Stromal cell of bone marrow (primary cell): ENCODE data around the gene ARMC9.
"Not testable (repeated sequence)": the region's sequence is repeated elsewhere in the genome, so short reads cannot be mapped to it uniquely, and the experiment has no call there.

Source experiments
- DNase-seq: peaks from one replicate; pipeline ENCODE4 v3.0.0-alpha.2; 2012; ENCODE audit warnings: low read depth

The ARMC9 gene

DNA sequence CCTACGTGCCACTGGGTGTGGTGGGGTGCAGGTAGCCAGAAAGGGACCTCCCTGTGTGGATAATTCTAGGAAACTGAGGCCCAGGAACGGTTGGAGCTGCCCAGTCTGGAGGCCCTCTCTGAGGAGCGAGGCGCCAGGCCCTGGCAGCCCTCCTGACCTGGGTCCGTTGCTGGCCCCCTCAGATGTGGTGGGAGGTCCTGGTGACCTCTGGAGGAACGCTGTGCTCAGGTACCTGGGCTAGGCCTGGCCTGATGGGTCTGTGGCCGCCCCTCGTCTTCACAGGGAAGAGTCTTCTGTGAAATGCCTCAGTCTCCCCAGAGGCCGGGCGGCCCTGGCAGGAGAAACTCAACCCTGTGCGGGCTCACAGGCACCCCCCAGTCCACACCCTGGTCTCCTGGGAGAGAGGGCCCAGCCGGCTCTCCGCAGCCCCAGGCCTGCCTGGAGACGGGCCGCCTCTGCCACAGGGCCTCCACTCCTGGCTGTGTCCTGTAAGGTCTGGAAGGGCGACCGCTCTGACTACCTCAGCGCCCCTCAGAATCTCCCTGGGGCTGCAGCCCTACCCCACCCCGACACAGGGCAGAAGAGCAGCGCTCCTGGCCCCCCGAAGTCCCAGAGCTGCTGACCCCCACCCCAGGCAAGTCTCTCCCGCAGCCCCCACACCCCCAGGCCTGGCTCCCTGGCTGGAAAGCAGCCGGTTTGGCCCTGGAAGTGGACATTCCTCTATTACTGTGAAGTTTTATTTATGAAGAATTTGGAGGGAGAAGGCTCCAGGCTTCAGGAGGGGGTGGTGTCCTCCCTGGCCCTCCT, 200.8 kb downstream of the ARMC9 start:
- DNase-seq = no peak

GRCh38 chr2:231399853-231400680, 201.6 kb downstream of the ARMC9 start:
- no peak for DNase-seq

- DNase-seq = not testable (repeated sequence)
These were observed 202.2 kb downstream of the ARMC9 start for GRCh38 chr2:231400681-231401080.

DNA sequence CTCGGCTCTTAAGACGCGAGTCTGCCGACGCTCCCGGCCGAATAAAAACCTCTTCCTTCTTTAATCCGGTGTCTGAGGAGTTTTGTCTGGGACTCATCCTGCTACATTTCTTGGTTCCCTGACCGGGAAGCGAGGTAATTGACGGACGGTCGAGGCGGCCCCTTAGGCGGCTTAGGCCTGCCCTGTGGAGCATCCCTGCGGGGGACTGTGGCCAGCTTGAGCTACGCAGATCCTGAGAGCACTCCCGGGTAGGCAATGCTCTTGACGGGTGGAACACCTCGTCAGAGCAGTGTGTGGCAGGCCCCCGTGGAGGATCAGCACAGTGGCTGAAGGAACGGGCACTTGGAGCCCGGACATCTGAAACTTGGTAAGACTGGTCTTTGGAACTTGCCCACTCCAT, 202.7 kb downstream of the ARMC9 start:
- not testable (repeated sequence) for DNase-seq

DNA sequence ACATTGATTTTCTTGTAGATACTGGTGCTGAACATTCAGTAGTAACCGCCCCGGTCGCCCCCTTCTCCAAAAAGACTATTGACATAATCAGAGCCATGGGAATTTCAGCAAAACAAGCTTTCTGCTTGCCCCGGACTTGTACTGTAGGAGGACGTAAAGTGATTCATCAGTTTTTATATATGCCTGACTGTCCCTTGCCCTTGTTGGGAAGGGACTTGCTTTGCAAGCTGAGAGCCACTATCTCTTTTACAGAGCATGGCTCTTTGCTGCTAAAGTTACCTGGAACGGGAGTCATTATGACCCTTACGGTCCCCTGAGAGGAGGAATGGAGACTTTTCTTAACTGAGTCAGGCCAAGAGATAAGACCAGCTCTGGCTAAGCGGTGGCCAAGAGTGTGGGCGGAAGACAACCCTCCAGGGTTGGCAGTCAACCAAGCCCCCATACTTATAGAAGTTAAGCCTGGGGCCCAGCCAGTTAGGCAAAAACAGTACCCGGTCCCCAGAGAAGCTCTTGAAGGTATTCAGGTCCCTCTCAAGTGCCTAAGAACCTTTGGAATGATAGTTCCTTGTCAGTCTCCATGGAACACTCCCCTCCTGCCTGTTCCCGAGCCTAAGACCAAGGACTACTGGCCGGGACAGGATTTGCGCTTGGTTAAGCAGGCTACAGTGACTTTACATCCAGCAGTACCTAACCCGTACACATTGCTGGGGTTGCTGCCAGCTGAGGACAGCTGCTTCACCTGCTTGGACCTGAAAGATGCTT, 205.2 kb downstream of the ARMC9 start:
- not testable (repeated sequence) for DNase-seq

DNA sequence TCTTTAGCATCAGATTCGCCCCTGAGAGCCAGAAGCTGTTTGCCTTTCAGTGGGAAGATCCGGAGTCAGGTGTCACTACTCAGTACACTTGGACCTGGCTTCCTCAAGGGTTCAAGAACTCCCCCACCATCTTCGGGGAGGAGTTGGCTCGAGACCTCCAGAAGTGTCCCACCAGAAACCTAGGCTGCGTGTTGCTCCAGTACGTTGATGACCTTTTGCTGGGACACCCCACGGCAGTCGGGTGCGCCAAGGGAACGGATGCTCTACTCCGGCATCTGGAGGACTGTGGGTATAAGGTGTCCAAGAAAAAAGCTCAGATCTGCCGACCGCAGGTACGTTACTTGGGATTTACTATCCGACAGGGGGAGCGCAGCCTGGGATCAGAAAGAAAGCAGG, 205.8 kb downstream of the ARMC9 start:
- not testable (repeated sequence) for DNase-seq

GRCh38 chr2:231405601-231406367, 207.4 kb downstream of the ARMC9 start:
- DNase-seq = not testable (repeated sequence)

- DNase-seq = not testable (repeated sequence)
These were observed 209.3 kb downstream of the ARMC9 start for GRCh38 chr2:231407686-231408085.

DNA sequence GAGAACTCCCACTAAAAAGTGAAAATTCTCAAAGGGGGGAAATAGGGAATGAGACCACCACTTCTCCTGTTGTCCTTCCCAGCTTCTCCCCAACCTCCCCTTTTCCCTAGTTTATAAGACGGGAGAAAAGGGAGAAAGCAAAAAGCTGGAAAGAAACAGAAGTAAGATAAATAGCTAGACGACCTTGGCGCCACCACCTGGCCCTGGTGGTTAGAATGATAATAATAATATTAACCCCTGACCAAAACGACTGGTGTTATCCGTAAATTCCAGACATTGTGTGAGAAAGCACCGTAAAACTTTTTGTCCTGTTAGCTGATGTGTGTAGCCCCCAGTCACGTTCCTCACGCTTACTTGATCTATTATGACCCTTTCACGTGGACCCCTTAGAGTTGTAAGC, 209.9 kb downstream of the ARMC9 start:
- DNase-seq = not testable (repeated sequence)

DNA sequence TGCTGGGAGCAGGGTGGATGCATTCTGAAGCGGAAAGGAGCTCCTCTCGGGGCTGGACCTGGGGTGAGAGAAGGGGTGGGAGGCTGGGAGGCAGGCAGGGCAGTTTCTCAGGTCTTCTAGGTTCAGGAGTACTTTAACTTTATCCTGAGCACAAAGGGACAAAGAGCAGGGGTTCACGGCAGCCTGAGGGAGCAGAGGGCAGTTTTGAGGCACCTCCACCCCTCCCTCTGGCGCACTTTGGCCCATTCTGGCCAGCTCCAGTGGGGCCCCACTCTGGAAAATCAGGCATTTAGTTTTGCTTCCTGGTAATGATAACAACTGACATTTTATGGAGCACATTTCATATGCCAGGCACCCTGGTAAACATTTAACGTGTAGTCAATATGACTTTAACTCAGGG, 211.3 kb downstream of the ARMC9 start:
- no peak for DNase-seq

DNA sequence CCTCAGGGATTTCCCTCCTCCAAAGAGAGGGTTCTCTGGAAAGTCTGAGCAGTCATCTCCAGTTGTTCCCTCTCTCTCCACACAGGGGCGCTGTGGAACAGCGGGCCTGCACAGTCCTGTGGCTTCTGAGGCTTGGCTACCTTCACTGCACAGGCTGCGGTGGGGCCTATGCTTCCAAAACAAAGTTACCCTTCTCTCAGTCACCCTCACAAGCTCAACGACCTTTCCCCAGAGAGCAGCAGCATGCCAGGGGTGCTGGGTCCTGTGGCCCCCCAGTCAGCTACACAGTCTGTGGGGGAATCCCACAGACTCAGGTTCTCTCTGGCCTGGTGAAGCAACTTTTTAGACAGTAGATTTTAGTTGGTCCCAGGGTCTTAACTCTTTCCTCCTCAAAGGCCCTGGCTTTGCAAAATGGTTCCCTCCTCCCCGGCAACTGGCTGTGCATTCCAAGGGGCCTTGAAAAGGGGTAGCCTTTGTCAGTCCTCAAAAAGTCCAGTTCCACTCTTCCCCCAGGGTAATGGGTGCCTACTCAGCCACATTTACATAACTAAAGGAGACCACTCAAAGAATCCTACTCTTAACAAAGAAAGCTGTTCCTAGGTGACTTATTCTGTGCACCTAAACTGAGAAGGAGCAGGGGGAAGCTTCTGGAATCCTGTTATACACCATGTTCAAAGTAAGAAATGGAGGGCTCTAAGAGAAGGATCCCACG, 212.0 kb downstream of the ARMC9 start:
- DNase-seq = no peak

DNA sequence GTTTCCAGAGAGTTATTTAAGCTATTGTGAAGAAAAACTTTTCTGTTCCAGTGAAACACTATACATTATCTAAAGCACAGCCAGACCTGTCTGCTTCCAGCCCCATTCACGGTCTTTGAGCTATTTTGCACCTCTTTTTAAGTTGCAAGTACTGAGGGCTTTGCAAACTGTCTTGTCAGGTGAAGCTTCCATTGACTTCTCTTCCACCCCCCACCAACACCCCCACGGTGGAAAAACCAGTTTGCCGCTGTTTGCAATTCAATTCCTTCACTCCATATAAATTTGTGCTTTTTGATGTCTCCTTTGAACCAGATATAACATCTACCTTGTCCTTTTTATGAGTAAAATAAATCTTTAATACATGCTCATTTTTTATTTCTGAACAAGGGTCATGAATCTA, 212.8 kb downstream of the ARMC9 start:
- DNase-seq = no peak

- DNase-seq = peak; percentile 49
These were observed 213.6 kb downstream of the ARMC9 start for GRCh38 chr2:231411831-231412617.

DNA sequence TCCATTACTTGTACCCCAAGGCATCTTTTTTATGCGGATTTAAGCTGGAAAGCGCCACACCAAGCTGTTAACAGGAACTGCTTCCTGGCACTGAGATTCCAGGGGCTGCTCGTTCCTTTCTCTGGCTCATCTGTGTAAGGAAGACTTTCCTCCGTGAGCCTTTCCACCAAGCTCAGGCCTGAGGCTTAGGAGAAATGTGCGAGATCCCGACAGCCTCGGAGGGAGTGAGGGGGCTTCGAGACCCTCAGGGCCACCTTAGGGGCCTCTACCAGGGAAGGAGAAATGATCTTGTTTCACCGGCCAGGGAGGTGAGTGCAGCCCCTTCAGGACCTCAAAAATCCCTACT, 214.2 kb downstream of the ARMC9 start:
- DNase-seq = no peak

DNA sequence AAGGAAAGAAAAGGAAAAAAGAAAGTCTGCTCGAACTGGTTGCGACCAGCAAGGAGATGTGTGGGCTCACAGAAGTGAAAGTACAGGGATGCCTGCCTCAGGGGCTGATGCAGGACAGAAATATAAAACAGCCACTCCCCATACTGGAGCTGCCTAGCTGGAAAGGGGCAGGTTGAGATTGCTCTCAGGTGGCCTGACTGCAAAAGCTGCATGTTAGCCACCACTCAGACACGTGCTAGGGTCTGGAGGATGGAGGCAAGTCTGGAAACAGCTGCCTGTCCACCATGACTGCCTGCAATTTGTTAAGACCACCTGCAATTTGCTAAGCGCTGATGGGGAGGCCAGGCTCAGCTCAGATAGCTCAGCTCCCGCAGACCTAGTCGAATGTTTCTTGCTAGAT, 215.0 kb downstream of the ARMC9 start:
- no peak for DNase-seq

DNA sequence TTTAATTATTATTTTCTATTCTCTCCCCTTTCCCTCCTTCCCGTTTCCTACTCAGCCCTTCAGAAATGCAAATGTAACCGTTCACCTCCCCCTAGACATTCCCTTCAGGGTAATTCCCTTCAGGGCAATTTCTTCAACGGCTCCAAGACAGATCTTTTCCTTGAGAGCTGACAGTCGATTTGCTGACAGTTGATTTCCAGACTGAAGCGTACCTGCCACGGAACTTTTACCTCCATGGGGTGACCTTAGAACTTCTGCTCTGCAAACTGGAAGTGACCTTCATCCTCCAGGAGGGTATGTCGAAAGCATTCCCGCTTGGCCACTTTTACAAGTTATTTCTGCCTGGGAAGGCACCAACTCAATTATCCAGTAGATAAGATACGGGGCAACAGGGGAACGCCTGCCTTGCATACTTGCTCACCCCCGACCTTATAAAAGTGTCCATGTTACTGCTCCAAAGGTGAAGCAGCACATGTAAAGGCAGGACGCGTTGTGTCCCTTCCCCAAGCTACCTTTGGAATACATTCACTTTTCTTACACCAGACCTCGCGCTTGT, 215.6 kb downstream of the ARMC9 start:
- DNase-seq = no peak

- DNase-seq = no peak
These were observed 216.6 kb downstream of the ARMC9 start for GRCh38 chr2:231415029-231415428.

DNA sequence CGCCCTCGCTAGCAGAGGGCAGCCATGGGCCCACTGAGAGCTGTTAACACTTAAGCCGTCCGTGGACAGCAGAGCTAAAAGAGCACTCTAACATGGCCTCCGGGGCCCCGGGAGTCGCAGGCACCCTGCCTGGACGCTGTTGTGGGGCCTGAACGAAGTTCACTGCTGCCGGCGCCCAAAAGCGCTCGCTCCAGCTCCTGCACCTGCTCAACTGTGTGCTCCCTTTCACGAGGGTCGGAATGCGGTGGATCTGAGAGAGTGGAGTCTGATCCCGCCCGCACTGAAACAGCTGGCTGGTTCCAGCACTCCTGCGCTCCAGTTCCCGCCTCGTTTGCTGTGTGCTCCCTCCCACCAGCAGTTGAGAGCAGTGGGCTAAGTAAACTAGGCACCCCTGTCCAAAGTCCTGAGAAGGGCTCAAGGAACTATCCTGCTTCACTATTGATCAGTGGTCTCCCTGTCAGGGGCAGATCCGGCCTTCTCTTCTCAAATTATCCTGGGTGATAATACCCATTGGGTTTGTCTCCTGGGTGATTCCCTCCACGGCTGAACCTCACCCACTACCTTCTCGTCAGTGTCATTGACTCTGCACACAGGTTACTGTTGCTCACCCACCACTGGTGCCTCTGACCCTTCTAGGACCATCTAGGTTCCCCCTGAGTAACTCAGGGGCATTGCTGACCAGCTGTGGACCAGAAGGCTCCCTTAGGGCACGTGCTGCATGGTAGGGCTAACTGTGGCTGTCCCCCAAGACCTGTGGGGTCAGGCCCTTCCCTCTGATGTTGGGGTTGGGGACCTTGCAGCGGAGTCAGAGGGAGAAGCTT, 220.6 kb downstream of the ARMC9 start:
- no peak for DNase-seq

DNA sequence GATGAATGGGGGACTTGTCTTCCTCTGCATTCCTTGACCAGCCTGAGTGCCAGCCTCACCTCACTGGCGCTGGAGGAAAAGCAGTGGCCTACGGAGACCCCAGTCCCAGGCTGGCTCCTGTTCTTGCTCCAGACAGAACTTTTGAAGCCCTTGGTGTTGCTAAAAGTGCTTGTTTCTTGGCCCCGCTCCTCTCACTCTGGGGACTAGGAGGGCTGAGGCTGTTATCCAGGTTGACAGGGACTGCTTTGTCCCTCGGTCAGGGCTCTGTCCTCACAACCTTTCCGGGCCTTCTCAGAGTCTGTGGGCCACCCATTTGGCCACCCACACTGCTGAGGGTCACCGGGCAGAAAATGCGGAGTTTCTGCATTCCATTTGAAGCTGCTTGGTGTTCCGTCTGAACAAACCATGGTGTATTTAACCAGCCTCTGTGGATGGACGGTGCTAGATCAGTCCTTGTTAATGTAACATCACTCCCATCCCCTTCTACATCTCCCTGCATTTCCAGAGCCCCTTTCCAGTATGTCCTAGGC, 222.7 kb downstream of the ARMC9 start:
- DNase-seq = no peak
